HUES6 (cell line): ENCODE measurements around the gene CBX2.
A peak's percentile ranks its signal among the peaks of the same experiment; 100 is the strongest.

Source experiments
- H3K27ac ChIP-seq: 2 replicates; pipeline ENCODE4 v1.7.0; 2013; ENCODE audit warnings: low read depth, mild to moderate bottlenecking, low read length, inconsistent platforms
- H3K27me3 ChIP-seq: 2 replicates; pipeline ENCODE4 v1.6.1; 2013; ENCODE audit warnings: low read length; ENCODE audit not compliant: control insufficient read depth, insufficient read depth
- H3K36me3 ChIP-seq: 2 replicates; pipeline ENCODE4 v1.6.1; 2013; ENCODE audit warnings: low read length; ENCODE audit not compliant: control insufficient read depth, insufficient read depth
- H3K4me1 ChIP-seq: 2 replicates; pipeline ENCODE4 v1.6.1; 2013; ENCODE audit warnings: low read length; ENCODE audit not compliant: control insufficient read depth, insufficient read depth
- H3K4me3 ChIP-seq: 2 replicates; pipeline ENCODE4 v1.5.1; 2013; ENCODE audit warnings: low read depth, low read length
- H3K9ac ChIP-seq: one replicate; pipeline ENCODE4 v1.6.1; 2013; ENCODE audit warnings: mild to moderate bottlenecking, low read length
- H3K9me3 ChIP-seq: 2 replicates; pipeline ENCODE4 v1.6.1; 2013; ENCODE audit warnings: low read depth, low read length; ENCODE audit not compliant: control insufficient read depth, insufficient read depth

CBX2 gene

DNA sequence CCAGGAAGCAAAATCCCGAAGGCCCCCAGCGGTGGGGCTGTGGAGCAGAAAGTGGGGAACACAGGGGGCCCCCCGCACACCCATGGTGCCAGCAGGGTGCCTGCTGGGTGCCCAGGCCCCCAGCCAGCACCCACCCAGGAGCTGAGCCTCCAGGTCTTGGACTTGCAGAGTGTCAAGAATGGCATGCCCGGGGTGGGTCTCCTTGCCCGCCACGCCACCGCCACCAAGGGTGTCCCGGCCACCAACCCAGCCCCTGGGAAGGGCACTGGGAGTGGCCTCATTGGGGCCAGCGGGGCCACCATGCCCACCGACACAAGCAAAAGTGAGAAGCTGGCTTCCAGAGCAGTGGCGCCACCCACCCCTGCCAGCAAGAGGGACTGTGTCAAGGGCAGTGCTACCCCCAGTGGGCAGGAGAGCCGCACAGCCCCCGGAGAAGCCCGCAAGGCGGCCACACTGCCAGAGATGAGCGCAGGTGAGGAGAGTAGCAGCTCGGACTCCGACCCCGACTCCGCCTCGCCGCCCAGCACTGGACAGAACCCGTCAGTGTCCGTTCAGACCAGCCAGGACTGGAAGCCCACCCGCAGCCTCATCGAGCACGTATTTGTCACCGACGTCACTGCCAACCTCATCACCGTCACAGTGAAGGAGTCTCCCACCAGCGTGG, 6.5 kb downstream of the CBX2 start:
- Histone ChIP-seq H3K9me3 (no peaks in the 10 kb centered on the region), H3K27me3 (peaks cover 29% of the 10 kb centered on the region), H3K4me1 (peaks cover 25% of the 10 kb centered on the region), H3K9ac (no peak overlapping the region), H3K36me3 (peaks cover 65% of the 10 kb centered on the region), H3K27ac (no peak overlapping the region), H3K4me3 (no peak overlapping the region)

DNA sequence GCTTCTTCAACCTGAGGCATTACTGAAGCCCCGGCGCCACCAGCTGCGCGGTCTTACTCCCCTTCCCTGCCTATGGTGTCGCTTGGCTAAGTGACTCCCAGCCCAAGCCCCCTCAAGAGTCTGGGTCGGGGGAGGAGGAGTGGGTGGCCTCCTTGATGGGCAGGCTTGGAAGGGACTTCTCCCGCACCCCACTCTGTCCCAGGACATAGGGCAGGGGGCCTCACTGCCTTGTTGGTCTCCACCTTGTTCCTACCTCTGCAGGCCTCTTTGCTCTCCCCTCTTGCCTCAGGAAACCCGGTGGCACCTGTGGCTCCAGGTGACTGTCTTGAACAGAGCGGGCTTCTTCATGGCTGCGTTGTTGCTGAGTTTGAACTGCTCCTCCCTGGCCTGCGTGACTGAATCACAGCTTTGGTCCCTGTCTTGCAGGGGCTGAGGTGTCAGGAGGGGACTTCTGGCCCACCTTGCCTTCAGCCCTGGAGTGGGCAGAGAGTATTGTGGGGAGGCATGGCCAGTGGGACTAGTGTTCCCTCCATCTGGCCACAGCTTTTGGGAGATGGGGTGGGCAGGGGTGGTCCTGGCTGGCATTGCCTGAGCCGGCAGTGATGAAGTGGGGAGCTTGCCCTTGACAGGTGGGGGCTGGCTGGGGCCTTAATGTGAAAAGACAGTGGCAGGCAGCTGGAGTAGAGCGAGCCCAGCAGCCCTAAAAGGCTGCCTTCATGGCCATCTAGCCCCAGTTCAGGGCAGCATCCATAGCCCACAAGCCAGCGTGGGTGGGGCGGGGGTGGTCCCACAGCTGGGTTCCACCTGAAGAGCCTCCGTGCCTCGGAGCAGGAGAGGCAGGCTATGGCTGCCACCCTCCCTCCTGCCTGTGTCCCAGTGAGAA, 7.3 kb downstream of the CBX2 start:
- Histone ChIP-seq H3K36me3 (peaks cover 58% of the 10 kb centered on the region), H3K27ac (no peak overlapping the region)

DNA sequence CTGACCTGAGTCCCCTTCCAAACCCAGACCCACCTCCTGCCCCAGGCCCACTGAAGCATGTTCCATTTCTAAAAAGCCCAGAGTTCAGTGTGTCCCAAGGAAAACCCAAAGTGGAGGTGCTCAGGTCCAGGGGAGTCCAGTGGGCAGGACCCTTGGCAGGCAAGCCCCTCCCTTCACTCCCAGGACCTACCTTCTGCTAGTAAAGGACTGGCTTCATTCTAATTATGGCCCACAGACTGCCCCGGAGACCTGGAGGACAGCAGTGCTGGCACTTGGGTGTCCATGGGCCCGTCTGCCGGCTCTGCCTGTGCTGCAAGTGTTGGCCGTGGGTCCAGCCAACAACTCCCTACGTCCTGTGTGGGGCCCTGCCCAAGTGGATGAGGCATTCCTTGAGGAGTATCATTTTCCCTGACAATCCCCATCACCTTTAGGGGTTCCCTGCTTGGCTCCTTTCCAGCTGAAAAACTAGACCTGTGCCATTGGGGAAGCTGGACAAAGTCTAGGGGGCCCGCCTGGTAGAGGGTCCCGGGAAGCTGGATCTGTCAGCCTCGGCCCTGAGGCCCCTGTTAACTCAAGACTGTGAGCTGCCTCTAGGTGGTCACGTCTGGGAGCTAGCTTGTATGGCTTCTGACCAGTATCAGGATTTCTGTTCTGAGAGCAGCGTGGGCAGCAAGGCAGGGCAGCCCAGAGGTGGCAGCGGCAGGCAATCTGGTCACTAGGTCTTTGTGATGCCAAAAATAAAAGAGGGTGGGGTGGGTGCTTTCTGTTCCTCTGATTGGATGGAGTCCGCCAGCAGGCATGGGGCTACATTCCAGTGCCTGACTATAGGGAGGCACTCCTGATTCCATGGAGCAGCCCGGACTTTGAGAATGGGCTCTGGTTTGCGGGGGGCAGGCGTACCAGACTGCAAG, 8.2 kb downstream of the CBX2 start:
- peaks cover 46% of the 10 kb centered on the region for H3K27me3 ChIP-seq
- peaks cover 33% of the 10 kb centered on the region for H3K4me1 ChIP-seq
- H3K36me3 ChIP-seq, result peaks cover 49% of the 10 kb centered on the region
- H3K9ac ChIP-seq, result no peak overlapping the region
- H3K27ac ChIP-seq, result no peak overlapping the region
- no peak overlapping the region for H3K4me3 ChIP-seq
- H3K9me3 ChIP-seq, result no peaks in the 10 kb centered on the region

More for the DNA sequence above, 7.3 kb downstream of the CBX2 start:
- Histone ChIP-seq H3K9me3 (no peaks in the 10 kb centered on the region), H3K4me1 (peaks cover 26% of the 10 kb centered on the region), H3K4me3 (no peak overlapping the region), H3K9ac (no peak overlapping the region), H3K27me3 (peaks cover 37% of the 10 kb centered on the region)

DNA sequence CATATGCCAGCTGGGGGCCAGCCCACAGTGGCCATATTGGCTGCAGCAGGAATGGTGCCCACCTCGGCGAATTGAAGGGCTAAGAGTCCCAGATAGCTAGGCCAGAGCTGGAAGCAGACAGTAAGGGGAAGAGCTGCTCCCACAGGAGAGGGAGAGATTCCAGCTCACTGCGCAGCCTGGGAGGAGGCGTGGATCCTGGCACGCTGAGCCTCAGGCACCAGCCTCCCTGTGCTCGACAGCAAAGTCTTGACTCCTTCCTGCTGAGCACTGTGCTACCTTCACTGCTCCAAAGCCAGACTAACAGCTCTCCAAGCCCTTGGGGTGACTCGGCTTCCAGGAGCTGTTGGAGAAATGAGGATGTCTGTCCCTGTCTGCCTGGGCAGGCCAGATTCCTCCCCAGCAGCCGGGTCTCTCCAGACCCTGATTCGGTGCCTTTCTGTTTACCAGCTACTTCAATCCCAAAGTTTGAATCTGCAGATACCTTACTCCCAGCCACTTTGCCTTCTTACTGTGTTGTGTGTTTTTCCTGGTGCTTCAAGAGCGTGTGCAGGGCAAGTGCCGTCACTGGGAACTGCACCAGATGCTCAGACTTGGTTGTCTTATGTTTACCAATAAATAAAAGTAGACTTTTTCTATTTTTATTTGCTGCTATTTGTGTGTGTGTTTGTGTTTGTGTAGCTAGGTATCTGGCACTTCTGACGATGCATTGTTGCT, 9.1 kb downstream of the CBX2 start:
- H3K36me3 ChIP-seq, result peaks cover 39% of the 10 kb centered on the region
- H3K27me3 ChIP-seq, result peaks cover 55% of the 10 kb centered on the region
- H3K9ac ChIP-seq, result no peak overlapping the region
- no peaks in the 10 kb centered on the region for H3K9me3 ChIP-seq
- H3K27ac ChIP-seq, result no peak overlapping the region
- peaks cover 33% of the 10 kb centered on the region for H3K4me1 ChIP-seq
- no peak overlapping the region for H3K4me3 ChIP-seq

GRCh38 chr17:79788455-79788854, 10.5 kb downstream of the CBX2 start:
- Histone ChIP-seq H3K9me3 (no peaks in the 10 kb centered on the region), H3K36me3 (peaks cover 26% of the 10 kb centered on the region), H3K4me3 (no peak overlapping the region), H3K9ac (no peak overlapping the region), H3K27me3 (peaks cover 69% of the 10 kb centered on the region), H3K4me1 (peaks cover 39% of the 10 kb centered on the region), H3K27ac (no peak overlapping the region)

DNA sequence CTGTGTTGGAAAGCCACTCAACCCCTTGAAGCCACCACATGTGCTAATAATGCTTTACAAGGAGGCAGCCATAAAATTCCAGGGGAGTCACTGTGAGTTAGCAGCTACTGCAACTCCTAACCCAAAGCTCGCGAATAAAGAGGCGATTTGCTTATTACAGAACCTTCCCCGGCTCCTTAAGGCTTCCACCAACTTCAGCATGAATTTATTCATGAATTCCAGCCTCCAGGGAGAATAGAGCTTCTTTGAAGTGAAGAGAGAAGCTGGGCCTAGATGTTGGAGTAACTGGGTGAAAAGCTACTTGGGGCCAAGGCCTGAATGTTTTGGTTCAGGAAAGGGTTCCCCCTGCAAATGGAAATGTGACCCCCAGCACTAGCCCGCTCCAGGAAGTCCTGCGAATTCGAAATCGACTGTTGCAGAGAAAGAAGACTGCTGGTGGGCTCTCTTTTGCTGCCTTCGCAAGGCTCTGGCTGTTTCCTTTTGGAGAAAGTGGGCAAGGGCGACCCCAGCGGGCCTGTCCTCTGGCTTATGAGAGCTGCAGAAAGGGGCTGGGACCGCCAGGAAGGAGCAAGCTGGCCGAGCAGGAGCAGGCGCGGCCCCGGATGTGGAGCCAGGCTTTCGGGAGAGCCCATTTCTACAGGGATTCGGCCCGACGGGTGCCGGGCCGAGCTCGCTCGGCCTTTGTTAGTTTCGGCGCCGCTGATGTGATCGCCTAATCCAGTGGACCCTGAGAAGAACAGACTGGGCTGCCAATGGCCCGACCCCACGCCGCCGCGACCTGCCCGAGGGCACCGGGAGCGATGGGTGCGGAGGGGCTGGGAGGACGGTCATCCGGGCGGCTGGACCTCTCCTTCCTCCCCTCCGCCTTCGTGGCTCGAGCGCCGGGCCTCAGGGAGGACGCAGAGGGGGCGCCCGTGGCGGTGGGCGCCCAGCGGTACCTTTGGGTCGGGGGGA, 11.3 kb downstream of the CBX2 start:
- peaks cover 77% of the 10 kb centered on the region for H3K27me3 ChIP-seq
- peaks cover 18% of the 10 kb centered on the region for H3K36me3 ChIP-seq
- peak overlapping the region; percentile 35 for H3K9ac ChIP-seq
- peaks cover 43% of the 10 kb centered on the region for H3K4me1 ChIP-seq
- no peak overlapping the region for H3K27ac ChIP-seq
- H3K9me3 ChIP-seq, result no peaks in the 10 kb centered on the region
- H3K4me3 ChIP-seq, result peak overlapping the region; percentile 64

- no peak overlapping the region for H3K9ac ChIP-seq
- peak overlapping the region; percentile 64 for H3K4me3 ChIP-seq
- H3K9me3 ChIP-seq, result no peaks in the 10 kb centered on the region
- peaks cover 86% of the 10 kb centered on the region for H3K27me3 ChIP-seq
- H3K27ac ChIP-seq, result no peak overlapping the region
- peaks cover 51% of the 10 kb centered on the region for H3K4me1 ChIP-seq
- peaks cover 9% of the 10 kb centered on the region for H3K36me3 ChIP-seq
Measured at GRCh38 chr17:79789943-79790804, 12.2 kb downstream of the CBX2 start.

- Histone ChIP-seq H3K4me1 (peaks cover 57% of the 10 kb centered on the region), H3K27ac (no peak overlapping the region), H3K4me3 (no peak overlapping the region), H3K9ac (no peak overlapping the region), H3K36me3 (0 out of 2 replicates have a peak, but pooled peaks cover under 1% of the 10 kb centered on the region), H3K9me3 (no peaks in the 10 kb centered on the region), H3K27me3 (peaks cover 95% of the 10 kb centered on the region)
Measured at GRCh38 chr17:79790805-79791734, 13.1 kb downstream of the CBX2 start.
